GM23248 (cell line): ENCODE data around the gene PACC1. TPM values are rescaled to one million over a fixed set of nuclear protein-coding genes. Genes with fewer than 3 reads are reported as not detected.
A peak's percentile ranks its signal among the peaks of the same experiment; 100 is the strongest.

ENCODE experiments used
- DNase-seq: peaks from one replicate; pipeline ENCODE4 v3.0.0-alpha.2; 2015
- H2AFZ ChIP-seq: fragments of 200-600 bp; sonication (generic); 2 replicates; pipeline ENCODE4 v1.6.1; 2016; ENCODE audit warnings: antibody characterized with exemption
- H3F3A ChIP-seq: fragments of 200-600 bp; sonication (generic); 2 replicates; pipeline ENCODE4 v1.6.1; 2016; ENCODE audit warnings: mild to moderate bottlenecking, antibody characterized with exemption, mixed run types; ENCODE audit not compliant: insufficient read depth
- H3K27ac ChIP-seq: fragments of 200-600 bp; sonication (generic); 2 replicates; pipeline ENCODE4 v1.5.1; 2016; ENCODE audit warnings: mild to moderate bottlenecking
- H3K27me3 ChIP-seq: fragments of 200-600 bp; sonication (generic); replicated peaks from 2 replicates; pipeline ENCODE4 v1.6.1; 2016; ENCODE audit warnings: mild to moderate bottlenecking; ENCODE audit not compliant: insufficient read depth
- H3K36me3 ChIP-seq: fragments of 200-600 bp; sonication (generic); 2 replicates; pipeline ENCODE4 v1.6.1; 2016; ENCODE audit warnings: low read depth, mild to moderate bottlenecking
- H3K4me1 ChIP-seq: fragments of 200-600 bp; sonication (generic); 2 replicates; pipeline ENCODE4 v1.6.1; 2016; ENCODE audit warnings: mild to moderate bottlenecking; ENCODE audit not compliant: insufficient read depth
- H3K4me2 ChIP-seq: fragments of 200-600 bp; sonication (generic); one replicate; pipeline ENCODE4 v1.6.1; 2016; ENCODE audit warnings: mild to moderate bottlenecking; ENCODE audit not compliant: unreplicated experiment
- H3K4me3 ChIP-seq: fragments of 200-600 bp; sonication (generic); 2 replicates; pipeline ENCODE4 v1.5.1; 2016; ENCODE audit warnings: mild to moderate bottlenecking
- H3K79me2 ChIP-seq: fragments of 200-600 bp; sonication (generic); 2 replicates; pipeline ENCODE4 v1.6.1; 2016; ENCODE audit warnings: mild to moderate bottlenecking; ENCODE audit not compliant: insufficient read depth
- H3K9ac ChIP-seq: fragments of 200-600 bp; sonication (generic); 2 replicates; pipeline ENCODE4 v1.6.1; 2016; ENCODE audit warnings: mild to moderate bottlenecking
- H3K9me2 ChIP-seq: fragments of 200-600 bp; sonication (generic); 2 replicates; pipeline ENCODE4 v1.6.1; 2016; ENCODE audit warnings: mixed run types, mild to moderate bottlenecking, moderate library complexity; ENCODE audit not compliant: insufficient read depth
- H3K9me3 ChIP-seq: fragments of 200-600 bp; sonication (generic); one replicate; pipeline ENCODE4 v1.6.1; 2017; ENCODE audit warnings: low read depth
- H4K20me1 ChIP-seq: fragments of 200-600 bp; sonication (generic); 2 replicates; pipeline ENCODE4 v1.6.0; 2016; ENCODE audit not compliant: insufficient read depth
- EZH2 ChIP-seq: fragments of 200-600 bp; sonication (generic); IDR thresholded peaks from 2 replicates; pipeline ENCODE4 v1.6.1; 2018; ENCODE audit warnings: antibody characterized with exemption, mild to moderate bottlenecking; ENCODE audit not compliant: insufficient read depth, poor library complexity, severe bottlenecking
- EZH2phosphoT487 ChIP-seq: fragments of 200-600 bp; sonication (generic); IDR thresholded peaks from 2 replicates; pipeline ENCODE4 v1.6.1; 2018; ENCODE audit warnings: antibody characterized with exemption, moderate library complexity, mild to moderate bottlenecking, low read depth; ENCODE audit not compliant: insufficient read depth
- WGBS, 2 experiments: methylation state at CpG; one replicate each; pipeline ENCODE4 v1.1.6; 2015 to 2017; ENCODE audit warnings: low lambda C conversion rate in 2 of 2, low coverage in 1 of 2; ENCODE audit errors: missing lambda C conversion rate in 2 of 2; 5-methylcytosine and 5-hydroxymethylcytosine counted together
- in situ Hi-C: fragments of 300-500 bp; cut with MboI; formaldehyde crosslinking; loops from 2 replicates; pipeline ENCODE4 v1.15.0; 2020
- polyA plus RNA-seq: library from polyadenylated mRNA; unstranded; fragments of >200 nt; fragmentation: Nextera tagmentation; extraction: Ambion mirVana; gene quantifications from 2 replicates; pipeline ENCODE4 v1.2.1, GENCODE V29; 2016
- small RNA-seq: library from RNA; depleted of rRNA; stranded (forward); fragments of <200 nt; gene quantifications from one replicate; pipeline ENCODE3, GENCODE V24; 2014; ENCODE audit warnings: low read depth, low replicate concordance
- total RNA-seq: library from RNA; depleted of rRNA; stranded (reverse); fragments of >200 nt; shearing (Covaris generic); gene quantifications from 2 replicates; pipeline ENCODE4 v1.2.3, GENCODE V29; 2014; rRNA removed

Gene PACC1
- total and polyA plus RNA-seq, 2 experiments from 2014 or later = 5.4 to 6.9 TPM

GRCh38 chr1:212317916-212318315 is 96.8 kb downstream of the PACC1 start:
- no peak for DNase-seq
- H3K36me3 ChIP-seq = no peaks in the 10 kb centered on the region
- TF ChIP-seq EZH2phosphoT487 (no peak), EZH2 (no peak)
- no peaks in the 10 kb centered on the region for H3K9me3 ChIP-seq
- in situ Hi-C loops = no loop called here
- no peaks in the 10 kb centered on the region for H3K27me3 ChIP-seq
- H2AFZ ChIP-seq = no peak overlapping the region
- no peak overlapping the region for H3K27ac ChIP-seq
- no peak overlapping the region for H3K4me2 ChIP-seq
- WGBS, 2 experiments = 86 to 88% methylated on average over 2 of the region's 2 CpGs
- H3K79me2 ChIP-seq = peaks cover 67% of the 10 kb centered on the region
- H3K4me3 ChIP-seq = no peak overlapping the region
- H3F3A ChIP-seq = peaks cover 15% of the 10 kb centered on the region
- H3K9me2 ChIP-seq = no peaks in the 10 kb centered on the region
- H3K9ac ChIP-seq = no peak overlapping the region
- no peaks in the 10 kb centered on the region for H4K20me1 ChIP-seq
- peaks cover 27% of the 10 kb centered on the region for H3K4me1 ChIP-seq

- Histone ChIP-seq H3K9me2 (no peaks in the 10 kb centered on the region), H3K4me1 (peaks cover 40% of the 10 kb centered on the region), H3K9ac (no peak overlapping the region), H2AFZ (no peak overlapping the region), H3K9me3 (no peaks in the 10 kb centered on the region), H3K27ac (no peak overlapping the region), H4K20me1 (no peaks in the 10 kb centered on the region), H3K36me3 (no peaks in the 10 kb centered on the region), H3K4me2 (no peak overlapping the region), H3K27me3 (no peaks in the 10 kb centered on the region), H3K4me3 (no peak overlapping the region), H3K79me2 (peaks cover 72% of the 10 kb centered on the region), H3F3A (peaks cover 29% of the 10 kb centered on the region)
- in situ Hi-C loops = no loop called here
- peak; percentile 41 for DNase-seq
- TF ChIP-seq EZH2 (no peak), EZH2phosphoT487 (no peak)
Observed at GRCh38 chr1:212315907-212316306, 98.8 kb downstream of the PACC1 start.

- in situ Hi-C loops = no loop called here
Observed at GRCh38 chr1:212315184-212315583, 99.5 kb downstream of the PACC1 start.

More at GRCh38 chr1:212315184-212315583, 99.5 kb downstream of the PACC1 start:
- Histone ChIP-seq H3K79me2 (peaks cover 79% of the 10 kb centered on the region), H3F3A (peaks cover 29% of the 10 kb centered on the region), H3K9ac (no peak overlapping the region), H2AFZ (no peak overlapping the region), H3K4me2 (no peak overlapping the region), H3K4me1 (peaks cover 40% of the 10 kb centered on the region), H3K27me3 (no peaks in the 10 kb centered on the region), H3K9me2 (no peaks in the 10 kb centered on the region), H3K36me3 (no peaks in the 10 kb centered on the region), H3K27ac (no peak overlapping the region), H4K20me1 (no peaks in the 10 kb centered on the region), H3K4me3 (no peak overlapping the region), H3K9me3 (no peaks in the 10 kb centered on the region)
- no peak for DNase-seq
- WGBS, 2 experiments = 95 to 99% methylated on average over 2 of the region's 2 CpGs
- TF ChIP-seq EZH2phosphoT487 = no peak
- no peak for TF ChIP-seq EZH2

Small RNAs within 50 kb of the gene (small RNA-seq; reads per million reads assigned to genes)
- gene SNORA16B = not detected

Other genes with a start within 250 kb of the PACC1 start
- 31.7 and 37.9 TPM in 2 replicates for gene PPP2R5A, start 129.5 kb downstream of the PACC1 start, total RNA-seq
- 13.9 and 14.2 TPM in 2 replicates for gene PPP2R5A, start 129.5 kb downstream of the PACC1 start, polyA plus RNA-seq
- gene NENF, start 18.0 kb upstream of the PACC1 start, total RNA-seq = 63.2 and 86.9 TPM in 2 replicates
- gene NENF, start 18.0 kb upstream of the PACC1 start, polyA plus RNA-seq = 160 and 162 TPM in 2 replicates
- 0.86 and 4.9 TPM in 2 replicates for gene ATF3, start 193.9 kb upstream of the PACC1 start, total RNA-seq
- gene ATF3, start 193.9 kb upstream of the PACC1 start, polyA plus RNA-seq = 1.5 and 1.7 TPM in 2 replicates